ENCODE measurements around the gene SLC39A11. TPM values are rescaled to one million over a fixed set of nuclear protein-coding genes. Genes with fewer than 3 reads are reported as not detected.

The SLC39A11 gene
- total RNA-seq, 2 experiments from 2014 or later, result 25.6 to 51.5 TPM

DNA sequence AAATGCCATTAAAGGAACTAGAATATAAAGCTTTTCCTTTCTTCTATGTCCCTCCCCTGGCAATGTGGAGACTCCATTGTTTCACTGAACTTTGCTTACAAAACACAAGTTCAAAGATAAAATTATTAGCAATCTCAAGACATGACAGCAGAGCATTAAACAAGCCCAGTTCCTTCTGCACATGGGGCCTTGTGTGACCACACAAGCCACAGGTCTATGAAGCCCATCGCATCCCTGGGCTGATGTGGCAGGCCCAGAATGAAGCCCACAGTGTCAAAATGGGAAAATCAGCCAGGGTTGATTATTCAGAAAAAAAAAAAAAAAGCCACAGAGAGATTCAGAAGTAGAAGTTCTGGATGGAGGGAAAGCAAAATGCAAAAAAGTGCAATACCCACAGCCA lies 12.9 kb upstream of the SLC39A11 start:
- intact Hi-C loops (cut with micrococcal nuclease; ENCODE audit: unreplicated experiment), result no loop called here
- no peak overlapping the region for H3K4me2 ChIP-seq (ENCODE audit: low read length)
- H3K9me3 ChIP-seq (ENCODE audit: low read length), result no peaks in the 10 kb centered on the region
- no peaks in the 10 kb centered on the region for H4K20me1 ChIP-seq (ENCODE audit: insufficient read depth, low read length)
- no peaks in the 10 kb centered on the region for H3K36me3 ChIP-seq (ENCODE audit: insufficient read depth, low read length)
- H3K27ac ChIP-seq (ENCODE audit: low read depth, low read length, poor library complexity, severe bottlenecking), result no peak overlapping the region
- BruUV-seq (replicated peaks), result no TSS peak
- no peaks in the 10 kb centered on the region for H3K9me2 ChIP-seq (ENCODE audit: insufficient read depth, low read length)
- ChIA-PET POLR2A (interaction anchor here (0.7 kb wide), 1 partner anchor 1966 kb away, joined by 4 read pairs; no protein-coding TSS in a partner anchor), CTCF (ENCODE audit: unreplicated experiment) (no interaction called here)
- H3K79me2 ChIP-seq (ENCODE audit: insufficient read depth, low read depth, low read length), result no peaks in the 10 kb centered on the region
- H2AFZ ChIP-seq (ENCODE audit: low read length), result no peak overlapping the region
- no peaks in the 10 kb centered on the region for H3K4me1 ChIP-seq (ENCODE audit: insufficient read depth, low read length, poor library complexity, severe bottlenecking)
- no peak overlapping the region for H3K4me3 ChIP-seq (ENCODE audit: low read depth, low read length, poor library complexity, severe bottlenecking)
- TF ChIP-seq, protein P1, sequence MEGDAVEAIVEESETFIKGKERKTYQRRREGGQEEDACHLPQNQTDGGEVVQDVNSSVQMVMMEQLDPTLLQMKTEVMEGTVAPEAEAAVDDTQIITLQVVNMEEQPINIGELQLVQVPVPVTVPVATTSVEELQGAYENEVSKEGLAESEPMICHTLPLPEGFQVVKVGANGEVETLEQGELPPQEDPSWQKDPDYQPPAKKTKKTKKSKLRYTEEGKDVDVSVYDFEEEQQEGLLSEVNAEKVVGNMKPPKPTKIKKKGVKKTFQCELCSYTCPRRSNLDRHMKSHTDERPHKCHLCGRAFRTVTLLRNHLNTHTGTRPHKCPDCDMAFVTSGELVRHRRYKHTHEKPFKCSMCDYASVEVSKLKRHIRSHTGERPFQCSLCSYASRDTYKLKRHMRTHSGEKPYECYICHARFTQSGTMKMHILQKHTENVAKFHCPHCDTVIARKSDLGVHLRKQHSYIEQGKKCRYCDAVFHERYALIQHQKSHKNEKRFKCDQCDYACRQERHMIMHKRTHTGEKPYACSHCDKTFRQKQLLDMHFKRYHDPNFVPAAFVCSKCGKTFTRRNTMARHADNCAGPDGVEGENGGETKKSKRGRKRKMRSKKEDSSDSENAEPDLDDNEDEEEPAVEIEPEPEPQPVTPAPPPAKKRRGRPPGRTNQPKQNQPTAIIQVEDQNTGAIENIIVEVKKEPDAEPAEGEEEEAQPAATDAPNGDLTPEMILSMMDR (conservative IDR thresholded peaks at IDR 0.05; ENCODE audit: low read length), result no peak
- no peak for TF ChIP-seq EZH2phosphoT487 (IDR thresholded peaks at IDR 0.05; ENCODE audit: borderline replicate concordance, low read depth, low read length)
- no peak for DNase-seq (ENCODE audit: low spot score)

DNA sequence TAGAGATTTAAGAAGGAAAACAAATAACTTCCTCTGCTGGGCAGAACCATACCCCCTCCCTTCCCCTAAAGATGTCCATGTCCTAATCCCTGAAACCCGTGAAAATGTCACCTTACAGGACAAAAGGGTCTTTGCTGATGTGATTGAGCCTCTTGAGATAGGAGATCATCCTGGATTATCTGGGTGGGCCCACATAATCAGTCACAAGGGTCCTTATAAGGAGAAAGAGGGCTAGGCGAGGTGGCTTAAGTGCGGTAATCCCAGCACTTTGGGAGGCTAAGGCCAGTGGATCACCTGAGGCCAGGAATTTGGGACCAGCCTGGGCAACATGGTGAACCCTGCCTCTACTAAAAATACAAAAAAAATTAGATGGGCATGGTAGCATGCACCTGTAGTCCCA lies 12.0 kb upstream of the SLC39A11 start:
- no peak overlapping the region for H3K4me2 ChIP-seq (ENCODE audit: low read length)
- no peaks in the 10 kb centered on the region for H3K79me2 ChIP-seq (ENCODE audit: insufficient read depth, low read depth, low read length)
- no peak overlapping the region for H3K4me3 ChIP-seq (ENCODE audit: low read depth, low read length, poor library complexity, severe bottlenecking)
- POLR2A ChIA-PET, result no interaction called here
- no peaks in the 10 kb centered on the region for H3K36me3 ChIP-seq (ENCODE audit: insufficient read depth, low read length)
- TF ChIP-seq, protein P1 (conservative IDR thresholded peaks at IDR 0.05; ENCODE audit: low read length), result no peak
- no peak for TF ChIP-seq EZH2phosphoT487 (IDR thresholded peaks at IDR 0.05; ENCODE audit: borderline replicate concordance, low read depth, low read length)
- H4K20me1 ChIP-seq (ENCODE audit: insufficient read depth, low read length), result no peaks in the 10 kb centered on the region
- DNase-seq (ENCODE audit: low spot score), result no peak
- H3K9me2 ChIP-seq (ENCODE audit: insufficient read depth, low read length), result no peaks in the 10 kb centered on the region
- no peak overlapping the region for H2AFZ ChIP-seq (ENCODE audit: low read length)
- no TSS peak for BruUV-seq (replicated peaks)
- CTCF ChIA-PET (ENCODE audit: unreplicated experiment), result interaction anchor here (0.5 kb wide), 1 partner anchor 861 kb away, joined by 3 read pairs; no protein-coding TSS in a partner anchor
- no peaks in the 10 kb centered on the region for H3K9me3 ChIP-seq (ENCODE audit: low read length)
- intact Hi-C loops (cut with micrococcal nuclease; ENCODE audit: unreplicated experiment), result no loop called here
- H3K27ac ChIP-seq (ENCODE audit: low read depth, low read length, poor library complexity, severe bottlenecking), result no peak overlapping the region
- H3K4me1 ChIP-seq (ENCODE audit: insufficient read depth, low read length, poor library complexity, severe bottlenecking), result no peaks in the 10 kb centered on the region

DNA sequence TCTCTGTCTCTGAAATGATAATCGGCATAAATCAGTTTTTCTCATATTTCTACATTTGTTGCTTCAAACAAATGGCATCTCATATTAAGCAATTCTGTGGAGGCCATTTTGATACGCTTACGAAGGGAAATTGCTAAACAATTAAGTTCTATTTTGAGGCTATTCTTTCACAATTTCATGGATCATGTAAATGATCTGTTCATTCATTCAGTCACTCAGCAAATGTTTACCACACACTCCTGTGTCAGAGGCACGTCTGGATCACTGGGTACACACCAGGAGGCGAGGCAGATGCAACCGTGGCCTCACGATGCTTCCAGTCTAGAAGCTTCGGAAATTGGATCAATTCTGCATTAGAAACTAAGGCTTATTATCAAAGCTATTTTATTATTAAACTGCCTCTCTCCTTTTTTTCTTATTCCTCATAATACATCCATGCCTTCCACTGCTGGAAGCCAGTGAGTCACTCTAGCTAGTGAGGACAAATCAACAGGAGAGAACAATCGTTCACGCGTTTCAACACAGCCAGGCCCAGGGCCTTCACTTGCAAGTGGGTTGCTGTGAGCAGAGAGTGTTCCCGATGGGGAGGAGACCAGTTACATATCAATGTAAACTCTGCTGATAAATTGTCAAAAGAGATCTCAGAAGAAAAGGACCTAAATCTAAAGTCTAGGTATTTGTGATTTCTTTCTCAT lies 11.3 kb upstream of the SLC39A11 start:
- Histone ChIP-seq H3K79me2 (ENCODE audit: insufficient read depth, low read depth, low read length) (no peaks in the 10 kb centered on the region), H3K27ac (ENCODE audit: low read depth, low read length, poor library complexity, severe bottlenecking) (no peak overlapping the region), H2AFZ (ENCODE audit: low read length) (no peak overlapping the region), H4K20me1 (ENCODE audit: insufficient read depth, low read length) (no peaks in the 10 kb centered on the region), H3K4me2 (ENCODE audit: low read length) (no peak overlapping the region), H3K9me2 (ENCODE audit: insufficient read depth, low read length) (no peaks in the 10 kb centered on the region), H3K4me1 (ENCODE audit: insufficient read depth, low read length, poor library complexity, severe bottlenecking) (no peaks in the 10 kb centered on the region), H3K4me3 (ENCODE audit: low read depth, low read length, poor library complexity, severe bottlenecking) (no peak overlapping the region), H3K9me3 (ENCODE audit: low read length) (no peaks in the 10 kb centered on the region), H3K36me3 (ENCODE audit: insufficient read depth, low read length) (no peaks in the 10 kb centered on the region)
- no peak for DNase-seq (ENCODE audit: low spot score)
- no peak for TF ChIP-seq EZH2phosphoT487 (IDR thresholded peaks at IDR 0.05; ENCODE audit: borderline replicate concordance, low read depth, low read length)
- TF ChIP-seq, protein P1 (conservative IDR thresholded peaks at IDR 0.05; ENCODE audit: low read length), result no peak
- BruUV-seq (replicated peaks), result no TSS peak
- intact Hi-C loops (cut with micrococcal nuclease; ENCODE audit: unreplicated experiment), result no loop called here
- ChIA-PET CTCF (ENCODE audit: unreplicated experiment) (no interaction called here), POLR2A (interaction anchor here (0.6 kb wide), 1 partner anchor 312 kb away, joined by 3 read pairs; no protein-coding TSS in a partner anchor)

All from OCI-LY7 (cell line).